Measurements from ENCODE around the gene RWDD3. TPM values are rescaled to one million over a fixed set of nuclear protein-coding genes. Genes with fewer than 3 reads are reported as not detected.

The RWDD3 gene
- total and polyA plus RNA-seq, 2 donors (not counting 1 experiment from before 2014, with no cell fraction given) = 19.9 to 21.9 TPM

DNA sequence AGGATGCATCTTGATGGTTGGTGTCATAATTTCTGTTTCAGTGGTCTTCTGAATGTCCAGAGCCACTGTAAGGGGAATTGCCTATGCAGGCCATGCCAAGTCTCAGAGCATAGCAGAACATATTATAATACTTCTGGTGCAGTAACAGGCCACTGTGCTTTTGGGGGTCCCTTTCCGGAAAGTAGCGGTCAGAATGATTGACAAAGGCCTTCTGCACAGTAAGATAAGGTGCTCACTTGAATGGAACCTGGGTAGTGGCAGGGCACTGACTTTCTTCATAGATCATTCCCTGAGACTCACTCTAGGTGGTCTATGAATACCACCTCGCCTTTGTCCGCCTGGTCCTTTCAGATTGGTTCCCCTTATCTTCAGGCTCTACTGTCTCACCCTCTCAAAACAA, 28.9 kb downstream of the RWDD3 start:
- CTCF ChIA-PET = no interaction called here
- TF ChIP-seq, protein P1, sequence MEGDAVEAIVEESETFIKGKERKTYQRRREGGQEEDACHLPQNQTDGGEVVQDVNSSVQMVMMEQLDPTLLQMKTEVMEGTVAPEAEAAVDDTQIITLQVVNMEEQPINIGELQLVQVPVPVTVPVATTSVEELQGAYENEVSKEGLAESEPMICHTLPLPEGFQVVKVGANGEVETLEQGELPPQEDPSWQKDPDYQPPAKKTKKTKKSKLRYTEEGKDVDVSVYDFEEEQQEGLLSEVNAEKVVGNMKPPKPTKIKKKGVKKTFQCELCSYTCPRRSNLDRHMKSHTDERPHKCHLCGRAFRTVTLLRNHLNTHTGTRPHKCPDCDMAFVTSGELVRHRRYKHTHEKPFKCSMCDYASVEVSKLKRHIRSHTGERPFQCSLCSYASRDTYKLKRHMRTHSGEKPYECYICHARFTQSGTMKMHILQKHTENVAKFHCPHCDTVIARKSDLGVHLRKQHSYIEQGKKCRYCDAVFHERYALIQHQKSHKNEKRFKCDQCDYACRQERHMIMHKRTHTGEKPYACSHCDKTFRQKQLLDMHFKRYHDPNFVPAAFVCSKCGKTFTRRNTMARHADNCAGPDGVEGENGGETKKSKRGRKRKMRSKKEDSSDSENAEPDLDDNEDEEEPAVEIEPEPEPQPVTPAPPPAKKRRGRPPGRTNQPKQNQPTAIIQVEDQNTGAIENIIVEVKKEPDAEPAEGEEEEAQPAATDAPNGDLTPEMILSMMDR (IDR thresholded peaks at IDR 0.05) = no peak
- no peak for TF ChIP-seq EZH2 (IDR thresholded peaks at IDR 0.05; ENCODE audit: borderline replicate concordance, insufficient read depth, low read depth, low read length, poor library complexity, severe bottlenecking)
- peaks cover 0 to 5% (median 0%) of the 10 kb centered on the region in 4 experiments for H3K27me3 ChIP-seq (replicated peaks in 1 of 4; ENCODE audit: control extremely low read depth in 1 of 4, control insufficient read depth in 3 of 4, insufficient read depth in 4 of 4, low read length in 3 of 4)
- Mint-ChIP-seq H3K4me1 (no peaks in the 10 kb centered on the region), H3K27me3 (peaks cover 19% of the 10 kb centered on the region), H3K9me3 (ENCODE audit: insufficient read depth) (no peaks in the 10 kb centered on the region), H3K4me3 (no peak overlapping the region), H3K27ac (no peak overlapping the region)
- intact Hi-C loops (cut with micrococcal nuclease) = no loop called here
- WGBS (ENCODE audit: insufficient coverage) = 60% methylated on average over 1 of the region's 4 CpGs
- H3K79me2 ChIP-seq (ENCODE audit: control insufficient read depth, insufficient read depth, low read length) = no peaks in the 10 kb centered on the region
- no peak overlapping the region for H3K27ac ChIP-seq (ENCODE audit: low read length in 2 of 2)
- no peaks in the 10 kb centered on the region for H4K20me1 ChIP-seq (ENCODE audit: control insufficient read depth, insufficient read depth, low read length, poor library complexity, severe bottlenecking)
- no peak overlapping the region for H3K9ac ChIP-seq (ENCODE audit: low read length)
- H3K36me3 ChIP-seq (replicated peaks in 1 of 2; ENCODE audit: control extremely low read depth in 1 of 2, control insufficient read depth in 1 of 2, extremely low read depth in 1 of 2, insufficient read depth in 2 of 2, low read length in 1 of 2) = no peaks in the 10 kb centered on the region
- H2AFZ ChIP-seq (ENCODE audit: insufficient read depth, low read depth, low read length, poor library complexity, severe bottlenecking) = no peak overlapping the region
- POLR2A ChIA-PET = no interaction called here
- H3K9me3 ChIP-seq (ENCODE audit: control extremely low read depth in 1 of 3, control insufficient read depth in 2 of 3, insufficient read depth in 1 of 3, low read length in 2 of 3) = no peaks in the 10 kb centered on the region
- H3K4me3 ChIP-seq (ENCODE audit: control extremely low read depth in 1 of 5, extremely low read depth in 1 of 5, insufficient read depth in 1 of 5, low read depth in 2 of 5, low read length in 4 of 5) = no peak overlapping the region
- ATAC-seq (ENCODE audit: low read depth) = no peak
- DNase-seq = no peak
- H3K4me1 ChIP-seq (ENCODE audit: control insufficient read depth in 2 of 2, insufficient read depth in 2 of 2, low read length in 2 of 2) = no peaks in the 10 kb centered on the region
- H3K4me2 ChIP-seq (replicated peaks; ENCODE audit: low read depth, low read length, poor library complexity, severe bottlenecking) = no peak overlapping the region

DNA sequence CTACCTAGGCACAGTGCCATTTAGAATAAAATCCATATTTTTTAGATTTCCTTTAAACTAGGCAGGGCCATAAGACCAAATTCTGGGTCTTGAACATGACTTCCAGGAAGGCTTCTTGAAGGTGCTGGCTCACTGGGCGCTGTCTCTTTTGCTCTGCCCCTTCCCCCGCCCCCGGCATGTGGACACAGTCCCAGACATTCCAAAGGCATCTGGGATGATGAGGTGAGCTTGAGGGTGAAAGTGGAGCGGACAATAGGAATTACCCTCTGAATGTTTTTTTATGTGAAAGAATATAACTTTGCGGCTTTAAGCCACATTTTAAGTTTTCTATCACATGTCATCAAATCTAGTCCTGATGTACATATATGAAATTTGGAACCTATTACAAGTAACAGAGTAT, 29.4 kb downstream of the RWDD3 start:
- Histone ChIP-seq H3K79me2 (ENCODE audit: control insufficient read depth, insufficient read depth, low read length) (no peaks in the 10 kb centered on the region), H3K4me3 (ENCODE audit: control extremely low read depth in 1 of 5, extremely low read depth in 1 of 5, insufficient read depth in 1 of 5, low read depth in 2 of 5, low read length in 4 of 5) (no peak overlapping the region), H4K20me1 (ENCODE audit: control insufficient read depth, insufficient read depth, low read length, poor library complexity, severe bottlenecking) (no peaks in the 10 kb centered on the region), H3K36me3 (replicated peaks in 1 of 2; ENCODE audit: control extremely low read depth in 1 of 2, control insufficient read depth in 1 of 2, extremely low read depth in 1 of 2, insufficient read depth in 2 of 2, low read length in 1 of 2) (no peaks in the 10 kb centered on the region), H2AFZ (ENCODE audit: insufficient read depth, low read depth, low read length, poor library complexity, severe bottlenecking) (no peak overlapping the region), H3K9me3 (ENCODE audit: control extremely low read depth in 1 of 3, control insufficient read depth in 2 of 3, insufficient read depth in 1 of 3, low read length in 2 of 3) (no peaks in the 10 kb centered on the region), H3K9ac (ENCODE audit: low read length) (no peak overlapping the region), H3K4me1 (ENCODE audit: control insufficient read depth in 2 of 2, insufficient read depth in 2 of 2, low read length in 2 of 2) (no peaks in the 10 kb centered on the region), H3K4me2 (replicated peaks; ENCODE audit: low read depth, low read length, poor library complexity, severe bottlenecking) (no peak overlapping the region), H3K27ac (ENCODE audit: low read length in 2 of 2) (no peak overlapping the region), H3K27me3 (replicated peaks in 1 of 4; ENCODE audit: control extremely low read depth in 1 of 4, control insufficient read depth in 3 of 4, insufficient read depth in 4 of 4, low read length in 3 of 4) (peaks cover 0 to 10% (median 0%) of the 10 kb centered on the region in 4 experiments)
- no peak for DNase-seq
- intact Hi-C loops (cut with micrococcal nuclease) = no loop called here
- Mint-ChIP-seq H3K27me3 (peaks cover 19% of the 10 kb centered on the region), H3K9me3 (ENCODE audit: insufficient read depth) (no peaks in the 10 kb centered on the region), H3K4me1 (no peaks in the 10 kb centered on the region), H3K27ac (no peak overlapping the region), H3K4me3 (no peak overlapping the region)
- no peak for TF ChIP-seq EZH2 (IDR thresholded peaks at IDR 0.05; ENCODE audit: borderline replicate concordance, insufficient read depth, low read depth, low read length, poor library complexity, severe bottlenecking)
- TF ChIP-seq, protein P1 (IDR thresholded peaks at IDR 0.05) = no peak
- ChIA-PET CTCF (no interaction called here), POLR2A (no interaction called here)
- ATAC-seq (ENCODE audit: low read depth) = no peak
- no CpG with 5 or more reads among the region's 5 CpGs for WGBS (ENCODE audit: insufficient coverage)

Data from B cell (primary cell).